ENCODE measurements around the gene TMEM203. TPM values are rescaled to one million over a fixed set of nuclear protein-coding genes. Genes with fewer than 3 reads are reported as not detected.

The TMEM203 gene
- polyA plus RNA-seq, 1 donor from 2014 or later, result 61.1 TPM

DNA sequence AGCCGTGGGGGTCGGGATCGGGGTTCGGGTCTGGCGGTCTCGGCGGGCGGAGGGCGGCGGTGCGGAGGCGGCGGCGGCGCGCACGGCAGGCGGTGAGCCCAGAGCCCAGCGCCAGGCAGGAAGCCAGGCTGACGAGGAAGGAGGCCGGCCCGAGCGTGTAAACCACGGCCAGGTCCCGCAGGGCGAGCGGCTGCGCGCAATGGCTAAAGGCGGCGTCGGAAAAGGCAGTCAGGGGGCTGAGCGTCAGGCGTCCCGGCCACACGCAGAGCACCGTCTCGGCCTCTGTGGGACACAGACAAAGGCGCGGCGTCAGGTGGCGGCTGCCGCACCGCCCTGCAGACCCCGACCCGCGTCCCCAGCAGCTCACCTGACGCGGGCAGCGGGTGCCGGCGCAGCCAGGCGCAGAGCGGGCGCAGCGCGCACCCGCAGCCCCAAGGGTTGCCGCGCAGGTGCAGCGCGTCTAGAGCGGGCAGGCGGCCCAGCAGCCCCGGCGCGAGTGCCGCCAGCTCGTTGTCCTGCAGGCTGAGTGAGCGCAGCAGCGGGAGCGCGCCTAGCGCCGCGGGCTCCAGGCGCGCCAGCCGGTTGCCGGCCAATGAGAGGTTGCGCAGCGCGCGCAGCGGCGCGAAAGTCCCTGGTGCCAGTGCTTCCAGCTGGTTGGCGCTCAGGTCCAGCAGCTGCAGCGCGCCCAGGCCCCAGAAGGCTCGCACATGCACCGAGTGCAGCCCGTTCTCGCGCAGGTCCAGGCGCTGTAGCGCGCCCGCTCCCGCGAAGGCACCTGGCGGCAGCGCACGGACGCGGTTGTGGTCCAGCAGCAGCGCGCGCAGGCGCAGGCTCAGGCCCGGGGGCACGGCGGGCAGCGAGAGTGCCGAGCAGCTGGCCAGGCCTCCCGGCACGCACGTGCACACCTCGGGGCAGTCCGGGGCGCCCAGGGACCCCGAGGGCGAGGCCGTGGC lies 36.3 kb downstream of the TMEM203 start:
- no peaks in the 10 kb centered on the region for H3K79me2 ChIP-seq (replicated peaks; ENCODE audit: insufficient read depth, low read length)
- peak overlapping the region; percentile 82 for H3K9ac ChIP-seq (ENCODE audit: low read length)
- no peaks in the 10 kb centered on the region for H3K9me2 ChIP-seq (ENCODE audit: insufficient read depth, low read length)
- H2AFZ ChIP-seq (ENCODE audit: low read depth, low read length), result peak overlapping the region; percentile 32
- H3K4me3 ChIP-seq (ENCODE audit: low read length), result peak overlapping the region; percentile 78
- no peak for TF ChIP-seq EZH2 (IDR thresholded peaks at IDR 0.05; ENCODE audit: borderline replicate concordance, insufficient read depth, low read length, poor library complexity, severe bottlenecking)
- peak; percentile 76 for TF ChIP-seq POLR2AphosphoS5 (IDR thresholded peaks at IDR 0.05)
- no peak for TF ChIP-seq TAF1 (IDR thresholded peaks at IDR 0.05; ENCODE audit: low read depth)
- peak; percentile 88 for TF ChIP-seq MXI1 (conservative IDR thresholded peaks at IDR 0.05; ENCODE audit: poor library complexity, severe bottlenecking)
- TF ChIP-seq, protein P1, sequence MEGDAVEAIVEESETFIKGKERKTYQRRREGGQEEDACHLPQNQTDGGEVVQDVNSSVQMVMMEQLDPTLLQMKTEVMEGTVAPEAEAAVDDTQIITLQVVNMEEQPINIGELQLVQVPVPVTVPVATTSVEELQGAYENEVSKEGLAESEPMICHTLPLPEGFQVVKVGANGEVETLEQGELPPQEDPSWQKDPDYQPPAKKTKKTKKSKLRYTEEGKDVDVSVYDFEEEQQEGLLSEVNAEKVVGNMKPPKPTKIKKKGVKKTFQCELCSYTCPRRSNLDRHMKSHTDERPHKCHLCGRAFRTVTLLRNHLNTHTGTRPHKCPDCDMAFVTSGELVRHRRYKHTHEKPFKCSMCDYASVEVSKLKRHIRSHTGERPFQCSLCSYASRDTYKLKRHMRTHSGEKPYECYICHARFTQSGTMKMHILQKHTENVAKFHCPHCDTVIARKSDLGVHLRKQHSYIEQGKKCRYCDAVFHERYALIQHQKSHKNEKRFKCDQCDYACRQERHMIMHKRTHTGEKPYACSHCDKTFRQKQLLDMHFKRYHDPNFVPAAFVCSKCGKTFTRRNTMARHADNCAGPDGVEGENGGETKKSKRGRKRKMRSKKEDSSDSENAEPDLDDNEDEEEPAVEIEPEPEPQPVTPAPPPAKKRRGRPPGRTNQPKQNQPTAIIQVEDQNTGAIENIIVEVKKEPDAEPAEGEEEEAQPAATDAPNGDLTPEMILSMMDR (IDR thresholded peaks at IDR 0.05; ENCODE audit: poor library complexity, severe bottlenecking), result peak; percentile 44
- TF ChIP-seq RAD21 (conservative IDR thresholded peaks at IDR 0.05), result peak; percentile 15
- peak; percentile 49 for TF ChIP-seq SMC3 (conservative IDR thresholded peaks at IDR 0.05; ENCODE audit: poor library complexity)
- TF ChIP-seq EP300 (conservative IDR thresholded peaks at IDR 0.05; ENCODE audit: poor library complexity, severe bottlenecking), result peak; percentile 33
- TF ChIP-seq, protein P2, sequence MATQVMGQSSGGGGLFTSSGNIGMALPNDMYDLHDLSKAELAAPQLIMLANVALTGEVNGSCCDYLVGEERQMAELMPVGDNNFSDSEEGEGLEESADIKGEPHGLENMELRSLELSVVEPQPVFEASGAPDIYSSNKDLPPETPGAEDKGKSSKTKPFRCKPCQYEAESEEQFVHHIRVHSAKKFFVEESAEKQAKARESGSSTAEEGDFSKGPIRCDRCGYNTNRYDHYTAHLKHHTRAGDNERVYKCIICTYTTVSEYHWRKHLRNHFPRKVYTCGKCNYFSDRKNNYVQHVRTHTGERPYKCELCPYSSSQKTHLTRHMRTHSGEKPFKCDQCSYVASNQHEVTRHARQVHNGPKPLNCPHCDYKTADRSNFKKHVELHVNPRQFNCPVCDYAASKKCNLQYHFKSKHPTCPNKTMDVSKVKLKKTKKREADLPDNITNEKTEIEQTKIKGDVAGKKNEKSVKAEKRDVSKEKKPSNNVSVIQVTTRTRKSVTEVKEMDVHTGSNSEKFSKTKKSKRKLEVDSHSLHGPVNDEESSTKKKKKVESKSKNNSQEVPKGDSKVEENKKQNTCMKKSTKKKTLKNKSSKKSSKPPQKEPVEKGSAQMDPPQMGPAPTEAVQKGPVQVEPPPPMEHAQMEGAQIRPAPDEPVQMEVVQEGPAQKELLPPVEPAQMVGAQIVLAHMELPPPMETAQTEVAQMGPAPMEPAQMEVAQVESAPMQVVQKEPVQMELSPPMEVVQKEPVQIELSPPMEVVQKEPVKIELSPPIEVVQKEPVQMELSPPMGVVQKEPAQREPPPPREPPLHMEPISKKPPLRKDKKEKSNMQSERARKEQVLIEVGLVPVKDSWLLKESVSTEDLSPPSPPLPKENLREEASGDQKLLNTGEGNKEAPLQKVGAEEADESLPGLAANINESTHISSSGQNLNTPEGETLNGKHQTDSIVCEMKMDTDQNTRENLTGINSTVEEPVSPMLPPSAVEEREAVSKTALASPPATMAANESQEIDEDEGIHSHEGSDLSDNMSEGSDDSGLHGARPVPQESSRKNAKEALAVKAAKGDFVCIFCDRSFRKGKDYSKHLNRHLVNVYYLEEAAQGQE (IDR thresholded peaks at IDR 0.05; ENCODE audit: borderline replicate concordance), result peak; percentile 64
- no peak overlapping the region for H3K4me2 ChIP-seq (ENCODE audit: low read length)
- no peaks in the 10 kb centered on the region for H3K9me3 ChIP-seq (ENCODE audit: low read length)
- no peaks in the 10 kb centered on the region for H3K36me3 ChIP-seq (ENCODE audit: insufficient read depth, low read length)
- no peaks in the 10 kb centered on the region for H3F3A ChIP-seq (ENCODE audit: insufficient read depth, low read length, poor library complexity, severe bottlenecking)
- peaks cover 41% of the 10 kb centered on the region for H3K27me3 ChIP-seq (ENCODE audit: insufficient read depth, low read depth, low read length)
- H4K20me1 ChIP-seq (ENCODE audit: insufficient read depth), result no peaks in the 10 kb centered on the region
- H3K27ac ChIP-seq (ENCODE audit: low read length), result peak overlapping the region; percentile 71

DNA sequence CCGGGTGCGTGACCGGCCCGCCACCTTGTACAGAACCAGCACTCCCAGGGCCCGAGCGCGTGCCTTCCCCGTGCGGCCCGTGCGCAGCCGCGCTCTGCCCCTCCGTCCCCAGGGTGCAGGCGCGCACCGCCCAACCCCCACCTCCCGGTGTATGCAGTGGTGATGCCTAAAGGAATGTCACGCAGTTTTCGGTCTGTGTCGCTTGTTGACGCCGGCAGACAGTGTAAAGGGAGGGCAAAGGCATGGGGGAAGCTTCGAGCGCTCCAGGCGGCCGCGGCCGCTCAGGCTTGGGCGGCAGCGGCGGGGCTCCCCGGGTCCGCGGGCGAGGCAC lies 36.9 kb downstream of the TMEM203 start:
- Histone ChIP-seq H3K9me2 (ENCODE audit: insufficient read depth, low read length) (no peaks in the 10 kb centered on the region), H3K27me3 (ENCODE audit: insufficient read depth, low read depth, low read length) (peaks cover 47% of the 10 kb centered on the region), H3K4me2 (ENCODE audit: low read length) (no peak overlapping the region), H3K27ac (ENCODE audit: low read length) (peak overlapping the region; percentile 71), H2AFZ (ENCODE audit: low read depth, low read length) (no peak overlapping the region), H4K20me1 (ENCODE audit: insufficient read depth) (no peaks in the 10 kb centered on the region), H3K9me3 (ENCODE audit: low read length) (no peaks in the 10 kb centered on the region), H3K9ac (ENCODE audit: low read length) (peak overlapping the region; percentile 82), H3K36me3 (ENCODE audit: insufficient read depth, low read length) (no peaks in the 10 kb centered on the region), H3K4me3 (ENCODE audit: low read length) (peak overlapping the region; percentile 78), H3K79me2 (replicated peaks; ENCODE audit: insufficient read depth, low read length) (no peaks in the 10 kb centered on the region), H3F3A (ENCODE audit: insufficient read depth, low read length, poor library complexity, severe bottlenecking) (no peaks in the 10 kb centered on the region)
- TF ChIP-seq, protein P2 (IDR thresholded peaks at IDR 0.05; ENCODE audit: borderline replicate concordance), result no peak
- TF ChIP-seq POLR2AphosphoS5 (IDR thresholded peaks at IDR 0.05), result no peak
- TF ChIP-seq EZH2 (IDR thresholded peaks at IDR 0.05; ENCODE audit: borderline replicate concordance, insufficient read depth, low read length, poor library complexity, severe bottlenecking), result no peak
- no peak for TF ChIP-seq EP300 (conservative IDR thresholded peaks at IDR 0.05; ENCODE audit: poor library complexity, severe bottlenecking)
